Ovary (tissue), 9 donors: ENCODE measurements around the gene CAV1. TPM values are rescaled to one million over a fixed set of nuclear protein-coding genes. Genes with fewer than 3 reads are reported as not detected.

Experiments
- DNase-seq, 5 donors: peaks; one replicate each; pipeline ENCODE4 v3.0.0-alpha.2; 2019 to 2020
- H3K27ac ChIP-seq, 2 donors: fragments of 200-600 bp; one replicate each; pipeline versions ENCODE4 v1.5.1 to v1.8.0; 2019 to 2022
- H3K27me3 ChIP-seq: fragments of 200-600 bp; one replicate; pipeline ENCODE4 v1.8.0; 2022
- H3K36me3 ChIP-seq: fragments of 200-600 bp; sonication (generic); one replicate; pipeline ENCODE4 v1.5.1; 2019
- H3K4me1 ChIP-seq: one replicate; pipeline ENCODE4 v1.8.1; 2013; ENCODE audit warnings: mild to moderate bottlenecking, moderate library complexity; ENCODE audit not compliant: insufficient read depth
- H3K4me3 ChIP-seq: fragments of 200-600 bp; sonication (generic); one replicate; pipeline ENCODE4 v1.5.1; 2017
- H3K9me3 ChIP-seq, 2 donors: fragments of 200-600 bp in 1 of 2; sonication (generic) in 1 of 2; one replicate each; pipeline versions ENCODE4 v1.5.1 to v1.8.1; 2013 to 2019; ENCODE audit warnings: mild to moderate bottlenecking in 1 of 2, moderate library complexity in 1 of 2
- CTCF ChIP-seq, 3 donors: fragments of 450-650 bp in 2 of 3; fragments of 200-600 bp in 1 of 3; IDR thresholded peaks; one replicate each; pipeline versions ENCODE4 v1.5.1 to v1.8.0; 2016 to 2022; ENCODE audit warnings: antibody characterized with exemption in 3 of 3, mild to moderate bottlenecking in 1 of 3
- EP300 ChIP-seq: sonication (generic); formaldehyde crosslinking; IDR thresholded peaks from one replicate; pipeline ENCODE4 v1.6.1; 2017; ENCODE audit warnings: antibody characterized with exemption
- POLR2A ChIP-seq: fragments of 450-650 bp; IDR thresholded peaks from one replicate; pipeline ENCODE4 v1.6.1; 2017; ENCODE audit warnings: antibody characterized with exemption, mild to moderate bottlenecking, moderate library complexity
- WGBS, 3 donors: extraction: QIAGEN DNeasy Blood & Tissue Kit in 1 of 3; methylation state at CpG; one replicate each; pipeline versions ENCODE4 v1.1.5 to v1.1.7; 2013 to 2017; 5-methylcytosine and 5-hydroxymethylcytosine counted together
- intact Hi-C, 4 donors: fragments of 100-400 bp; cut with DNase I; formaldehyde crosslinking; loops; one replicate each; pipeline versions ENCODE4 v1.11.0 to v1.15.1; 2022 to 2023
- polyA plus RNA-seq, 2 donors: library from polyadenylated mRNA; stranded (reverse); fragments of 200-250 nt in 1 of 2; fragments of 350-450 nt in 1 of 2; fragmentation: Illumina TruSeq in 1 of 2; extraction: RNeasy Lipid Tissue Mini Kit (QIAGEN cat#74804) in 1 of 2; gene quantifications; one replicate each; pipeline ENCODE4 v1.2.3, GENCODE V29; 2013 to 2014
- total RNA-seq, 7 donors: library from RNA; depleted of rRNA in 2 of 7; stranded (reverse); fragments of >200 nt in 2 of 7; fragmentation: NEBNext Ultra II Directional in 3 of 7; extraction: Animal tissue kit (Norgen Biotek cat#: 25700) in 3 of 7; gene quantifications; one replicate each; pipeline versions ENCODE4 v1.1.0 to v1.2.4, GENCODE V29; 2016 to 2023
- donor health status: DM: no; HTN: no; CAD: no; lungs with moderate emphysema.
- donor health status: DM: no; HTN: no; CAD: no.
- donor health status: Bipolar disorder and iron deficiency.
- donor health status: DM: yes; HTN: yes; CAD: no.
- donor health status: DM: no; HTN: no; CAD: no.
- donor health status: DM: yes; HTN: yes; CAD: no.

The CAV1 gene
- total and polyA plus RNA-seq, 9 donors: 47.3 to 287 (median 101) TPM

GRCh38 chr7:116572036-116572435, 47.2 kb downstream of the CAV1 start:
- Histone ChIP-seq H3K9me3 (no peaks in the 10 kb centered on the region), H3K4me3 (no peak overlapping the region), H3K27ac (no peak overlapping the region), H3K36me3 (no peaks in the 10 kb centered on the region), H3K27me3 (no peaks in the 10 kb centered on the region), H3K4me1 (peaks cover 10% of the 10 kb centered on the region)
- intact Hi-C loops: no loop called here
- TF ChIP-seq POLR2A (no peak), EP300 (no peak), CTCF (IDR thresholded peaks at IDR 0.05) (no peak)
- WGBS, 3 donors: 96 to 97% (median 97%) methylated on average over 3 of the region's 3 CpGs
- no peak for DNase-seq

GRCh38 chr7:116573541-116573940, 48.7 kb downstream of the CAV1 start:
- Histone ChIP-seq H3K27me3 (no peaks in the 10 kb centered on the region), H3K4me1 (peaks cover 17% of the 10 kb centered on the region), H3K36me3 (no peaks in the 10 kb centered on the region), H3K27ac (no peak overlapping the region), H3K9me3 (no peaks in the 10 kb centered on the region), H3K4me3 (no peak overlapping the region)
- intact Hi-C loops: no loop called here
- no peak for DNase-seq
- TF ChIP-seq CTCF (IDR thresholded peaks at IDR 0.05) (no peak), POLR2A (no peak), EP300 (no peak)

- no peak for TF ChIP-seq CTCF (IDR thresholded peaks at IDR 0.05)
- no peak for TF ChIP-seq EP300
- no peak overlapping the region for H3K4me3 ChIP-seq
- H3K36me3 ChIP-seq: no peaks in the 10 kb centered on the region
- H3K4me1 ChIP-seq: peaks cover 17% of the 10 kb centered on the region
- no peaks in the 10 kb centered on the region for H3K27me3 ChIP-seq
- WGBS, 3 donors: 52 to 63% (median 62%) methylated on average over 2 of the region's 2 CpGs
- H3K9me3 ChIP-seq: no peaks in the 10 kb centered on the region
- intact Hi-C loops: no loop called here
- H3K27ac ChIP-seq: no peak overlapping the region
- no peak for DNase-seq
These were observed 49.4 kb downstream of the CAV1 start for GRCh38 chr7:116574025-116574822.

- Histone ChIP-seq H3K27ac (no peak overlapping the region), H3K36me3 (no peaks in the 10 kb centered on the region), H3K4me1 (peaks cover 17% of the 10 kb centered on the region), H3K4me3 (no peak overlapping the region), H3K27me3 (no peaks in the 10 kb centered on the region), H3K9me3 (no peaks in the 10 kb centered on the region)
- intact Hi-C loops: no loop called here
- WGBS, 3 donors: 95 to 100% (median 98%) methylated on average over 1 of the region's 1 CpG
- no peak for TF ChIP-seq POLR2A
- no peak for TF ChIP-seq CTCF (IDR thresholded peaks at IDR 0.05)
- no peak for TF ChIP-seq EP300
- no peak for DNase-seq
These were observed 51.0 kb downstream of the CAV1 start for GRCh38 chr7:116575853-116576252.
